OCI-LY1 (cell line): ENCODE data around the gene ZNF611.
"Not testable (repeated sequence)": the region's sequence is repeated elsewhere in the genome, so short reads cannot be mapped to it uniquely, and the experiment has no call there.

Source experiments
- EZH2 ChIP-seq: fragments of 200-600 bp; sonication (generic), shearing (Covaris generic); IDR thresholded peaks from 2 replicates; pipeline ENCODE4 v1.8.0; 2017; ENCODE audit warnings: borderline replicate concordance, mixed run types, mild to moderate bottlenecking, antibody characterized with exemption, low read length, moderate library complexity, mixed read lengths
- TF ChIP-seq, protein P1 (sequence below): fragments of 200-600 bp; sonication (generic), shearing (Covaris generic); IDR thresholded peaks from 2 replicates; pipeline ENCODE4 v1.5.1; 2017; ENCODE audit warnings: mild to moderate bottlenecking, antibody characterized with exemption, low read length, moderate library complexity, mixed read lengths

DNA sequence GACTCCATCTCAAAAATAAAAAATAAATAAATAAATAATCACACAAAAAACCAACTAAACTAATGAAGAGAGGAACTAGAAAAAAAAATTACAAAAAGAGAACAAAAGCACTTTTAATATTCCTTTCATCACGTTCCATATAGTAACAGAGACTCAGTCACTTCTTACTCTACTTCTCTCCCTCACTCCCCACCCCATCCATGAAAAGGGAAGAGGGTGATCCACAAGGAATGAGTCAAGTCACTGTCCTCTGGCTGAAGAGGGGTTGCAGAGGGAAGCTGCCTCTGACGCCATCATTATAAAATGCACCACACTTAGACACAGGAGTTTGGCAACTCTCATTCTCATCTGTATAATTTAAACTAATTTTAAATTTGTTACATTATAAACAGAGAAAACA, 48.0 kb upstream of the ZNF611 start:
- TF ChIP-seq, protein P1, sequence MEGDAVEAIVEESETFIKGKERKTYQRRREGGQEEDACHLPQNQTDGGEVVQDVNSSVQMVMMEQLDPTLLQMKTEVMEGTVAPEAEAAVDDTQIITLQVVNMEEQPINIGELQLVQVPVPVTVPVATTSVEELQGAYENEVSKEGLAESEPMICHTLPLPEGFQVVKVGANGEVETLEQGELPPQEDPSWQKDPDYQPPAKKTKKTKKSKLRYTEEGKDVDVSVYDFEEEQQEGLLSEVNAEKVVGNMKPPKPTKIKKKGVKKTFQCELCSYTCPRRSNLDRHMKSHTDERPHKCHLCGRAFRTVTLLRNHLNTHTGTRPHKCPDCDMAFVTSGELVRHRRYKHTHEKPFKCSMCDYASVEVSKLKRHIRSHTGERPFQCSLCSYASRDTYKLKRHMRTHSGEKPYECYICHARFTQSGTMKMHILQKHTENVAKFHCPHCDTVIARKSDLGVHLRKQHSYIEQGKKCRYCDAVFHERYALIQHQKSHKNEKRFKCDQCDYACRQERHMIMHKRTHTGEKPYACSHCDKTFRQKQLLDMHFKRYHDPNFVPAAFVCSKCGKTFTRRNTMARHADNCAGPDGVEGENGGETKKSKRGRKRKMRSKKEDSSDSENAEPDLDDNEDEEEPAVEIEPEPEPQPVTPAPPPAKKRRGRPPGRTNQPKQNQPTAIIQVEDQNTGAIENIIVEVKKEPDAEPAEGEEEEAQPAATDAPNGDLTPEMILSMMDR: not testable (repeated sequence)
- not testable (repeated sequence) for TF ChIP-seq EZH2
